AG04450 (cell line): Measurements from ENCODE around the gene SPESP1. TPM values are rescaled to one million over a fixed set of nuclear protein-coding genes. Genes with fewer than 3 reads are reported as not detected.

Experiments
- CTCF ChIA-PET: fragments of 300-600, 350-600 bp; formaldehyde crosslinking; extraction: SDS; loops from one replicate; lab custom pipeline; 2022; ENCODE audit warnings: antibody characterized with exemption, inconsistent platforms; lab: Charles Lee
- POLR2A ChIA-PET: fragments of 350-600 bp; formaldehyde crosslinking; extraction: SDS; loops from one replicate; lab custom pipeline; 2021; ENCODE audit warnings: antibody characterized with exemption, inconsistent platforms; lab: Yijun Ruan, JAX
- DNase-seq: peaks from one replicate; pipeline ENCODE4 v3.0.0-alpha.2; 2011; ENCODE audit warnings: low read depth, low spot score
- H3K27ac ChIP-seq: one replicate; pipeline ENCODE4 v1.5.1; 2012; ENCODE audit warnings: low read depth, low read length, control low read depth
- H3K27me3 ChIP-seq: one replicate; pipeline ENCODE4 v1.6.0; 2012; ENCODE audit warnings: low read length; ENCODE audit not compliant: control insufficient read depth, insufficient read depth
- H3K4me3 ChIP-seq: 2 replicates; pipeline ENCODE4 v1.5.1; 2011; ENCODE audit warnings: mild to moderate bottlenecking, low read depth, low read length, control low read depth
- H3K9me3 ChIP-seq: 2 replicates; pipeline ENCODE4 v1.5.1; 2012; ENCODE audit warnings: low read length; ENCODE audit not compliant: control insufficient read depth, insufficient read depth
- CTCF ChIP-seq: IDR thresholded peaks from 2 replicates; pipeline ENCODE4 v1.5.1; 2011; ENCODE audit warnings: low read depth, low read length, control low read depth, inconsistent platforms
- polyA plus RNA-seq: library from polyadenylated mRNA; depleted of rRNA; stranded (reverse); fragments of >200 nt; gene quantifications from 2 replicates; pipeline ENCODE4 v1.2.3, GENCODE V29; 2011; rRNA removed

Gene SPESP1
- polyA plus RNA-seq, 1 experiment = 9.1 TPM

DNA sequence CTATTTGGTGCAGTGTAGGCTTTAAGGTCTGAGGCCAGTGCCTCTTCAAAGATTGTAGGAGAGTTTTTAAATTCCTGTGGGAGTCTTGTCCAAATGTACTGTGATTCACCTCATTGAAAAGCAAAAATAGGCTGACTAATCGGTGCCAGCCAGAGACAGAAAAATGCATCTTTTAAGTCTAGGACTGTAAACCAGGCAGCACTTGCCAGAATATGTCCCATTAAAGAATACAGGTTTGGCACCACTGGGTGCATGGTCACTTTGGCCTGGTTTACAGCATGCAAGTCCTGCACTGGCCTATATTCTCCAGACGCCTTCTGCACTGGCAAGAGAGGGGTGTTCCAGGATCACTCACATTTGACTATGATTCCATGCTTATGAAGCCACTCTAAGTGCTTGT, 63.8 kb downstream of the SPESP1 start:
- DNase-seq = no peak
- Histone ChIP-seq H3K27ac (no peak overlapping the region), H3K4me3 (no peak overlapping the region), H3K27me3 (peaks cover 27% of the 10 kb centered on the region), H3K9me3 (no peaks in the 10 kb centered on the region)
- no peak for TF ChIP-seq CTCF
- ChIA-PET CTCF (no interaction called here), POLR2A (no interaction called here)

DNA sequence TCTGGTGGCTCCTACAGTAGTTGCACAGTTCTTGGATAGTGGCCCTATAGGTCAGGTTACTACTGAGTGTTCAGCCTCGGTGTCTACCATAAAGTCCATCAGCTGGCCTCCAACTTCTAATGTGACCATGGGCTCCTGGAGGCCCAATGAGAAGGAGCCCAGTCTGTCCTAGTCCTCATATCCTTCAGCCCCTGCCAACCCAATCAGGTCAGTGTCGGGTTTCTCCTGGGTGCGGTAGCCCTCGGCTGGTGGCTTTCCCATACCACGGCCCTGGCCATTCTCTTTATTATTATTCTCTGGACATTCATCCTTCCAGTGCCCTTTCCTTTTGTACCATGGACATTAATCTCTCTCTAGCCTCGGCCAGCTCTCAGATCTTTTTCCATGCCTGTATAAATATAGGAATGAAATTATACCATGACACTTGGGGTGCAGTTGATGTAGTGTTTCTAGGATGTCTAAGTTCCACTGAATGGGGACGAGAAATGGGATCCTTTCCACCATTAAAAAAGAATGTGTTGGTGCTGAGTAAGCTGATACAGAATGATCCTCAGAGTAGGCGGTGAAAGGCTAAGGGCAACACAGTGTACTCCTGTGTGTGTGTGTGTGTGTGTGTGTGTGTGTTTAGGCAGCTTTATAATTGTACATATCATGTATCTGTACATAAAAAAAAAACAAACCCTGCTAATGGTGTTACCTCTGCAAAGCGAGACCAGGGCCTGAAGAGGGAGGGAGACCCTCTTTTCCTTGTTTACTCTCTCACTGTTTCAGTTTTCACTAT, 64.8 kb downstream of the SPESP1 start:
- TF ChIP-seq CTCF = no peak

More for the DNA sequence above, 64.8 kb downstream of the SPESP1 start:
- Histone ChIP-seq H3K9me3 (no peaks in the 10 kb centered on the region), H3K4me3 (no peak overlapping the region), H3K27me3 (peaks cover 27% of the 10 kb centered on the region), H3K27ac (no peak overlapping the region)
- POLR2A ChIA-PET = no interaction called here
- CTCF ChIA-PET = no interaction called here
- DNase-seq = no peak

Other genes starting within 250 kb of the SPESP1 start
- 67.8 and 69.4 TPM in 2 replicates for gene ANP32A, start 109.6 kb upstream of the SPESP1 start, polyA plus RNA-seq
- 0.15 TPM in 2 replicates for gene NOX5, start 84.2 kb downstream of the SPESP1 start, polyA plus RNA-seq
- 35.7 and 48.1 TPM in 2 replicates for gene GLCE, start 230.1 kb downstream of the SPESP1 start, polyA plus RNA-seq